ENCODE data around the gene SULT1C3.

The SULT1C3 gene

GRCh38 chr2:108229875-108230274 lies 9.9 kb upstream of the SULT1C3 start:
- Histone ChIP-seq H3K79me2 (ENCODE audit: insufficient read depth, low read length) (no peaks in the 10 kb centered on the region), H3F3A (ENCODE audit: insufficient read depth, low read length) (no peaks in the 10 kb centered on the region), H3K9me3 (ENCODE audit: low read length) (no peaks in the 10 kb centered on the region), H3K9me2 (ENCODE audit: low read depth, low read length) (no peaks in the 10 kb centered on the region), H3K4me2 (ENCODE audit: low read length) (no peak overlapping the region), H3K4me3 (ENCODE audit: low read depth, low read length, poor library complexity, severe bottlenecking) (no peak overlapping the region), H4K20me1 (ENCODE audit: insufficient read depth, low read length) (no peaks in the 10 kb centered on the region), H3K27me3 (ENCODE audit: insufficient read depth, low read length) (no peaks in the 10 kb centered on the region), H2AFZ (ENCODE audit: low read length) (no peak overlapping the region), H3K27ac (ENCODE audit: low read depth, low read length, poor library complexity, severe bottlenecking) (no peak overlapping the region), H3K9ac (ENCODE audit: low read length) (no peak overlapping the region), H3K36me3 (ENCODE audit: insufficient read depth, low read length) (no peaks in the 10 kb centered on the region), H3K4me1 (ENCODE audit: insufficient read depth, low read length, severe bottlenecking) (no peaks in the 10 kb centered on the region)
- TF ChIP-seq CTCF (IDR thresholded peaks at IDR 0.05; ENCODE audit: low read length) = no peak
- TF ChIP-seq EZH2 (IDR thresholded peaks at IDR 0.05; ENCODE audit: borderline replicate concordance, low read length) = no peak

GRCh38 chr2:108235577-108235976 lies 4.2 kb upstream of the SULT1C3 start:
- H3K36me3 ChIP-seq (ENCODE audit: insufficient read depth, low read length) = no peaks in the 10 kb centered on the region

GRCh38 chr2:108236676-108237335 lies 3.0 kb upstream of the SULT1C3 start:
- Histone ChIP-seq H3F3A (ENCODE audit: insufficient read depth, low read length) (no peaks in the 10 kb centered on the region), H3K36me3 (ENCODE audit: insufficient read depth, low read length) (no peaks in the 10 kb centered on the region), H3K27me3 (ENCODE audit: insufficient read depth, low read length) (no peaks in the 10 kb centered on the region), H3K4me1 (ENCODE audit: insufficient read depth, low read length, severe bottlenecking) (no peaks in the 10 kb centered on the region), H3K4me3 (ENCODE audit: low read depth, low read length, poor library complexity, severe bottlenecking) (no peak overlapping the region), H3K4me2 (ENCODE audit: low read length) (no peak overlapping the region), H3K9me2 (ENCODE audit: low read depth, low read length) (no peaks in the 10 kb centered on the region), H3K79me2 (ENCODE audit: insufficient read depth, low read length) (no peaks in the 10 kb centered on the region), H4K20me1 (ENCODE audit: insufficient read depth, low read length) (no peaks in the 10 kb centered on the region), H3K27ac (ENCODE audit: low read depth, low read length, poor library complexity, severe bottlenecking) (no peak overlapping the region), H2AFZ (ENCODE audit: low read length) (no peak overlapping the region), H3K9me3 (ENCODE audit: low read length) (no peaks in the 10 kb centered on the region), H3K9ac (ENCODE audit: low read length) (no peak overlapping the region)
- no peak for TF ChIP-seq CTCF (IDR thresholded peaks at IDR 0.05; ENCODE audit: low read length)
- no peak for TF ChIP-seq EZH2 (IDR thresholded peaks at IDR 0.05; ENCODE audit: borderline replicate concordance, low read length)

More at GRCh38 chr2:108235577-108235976, 4.2 kb upstream of the SULT1C3 start:
- no peaks in the 10 kb centered on the region for H3K4me1 ChIP-seq (ENCODE audit: insufficient read depth, low read length, severe bottlenecking)
- H3K79me2 ChIP-seq (ENCODE audit: insufficient read depth, low read length) = no peaks in the 10 kb centered on the region
- no peaks in the 10 kb centered on the region for H3K9me2 ChIP-seq (ENCODE audit: low read depth, low read length)
- no peaks in the 10 kb centered on the region for H3K27me3 ChIP-seq (ENCODE audit: insufficient read depth, low read length)
- H3K9me3 ChIP-seq (ENCODE audit: low read length) = no peaks in the 10 kb centered on the region
- no peak overlapping the region for H3K4me2 ChIP-seq (ENCODE audit: low read length)
- H3K4me3 ChIP-seq (ENCODE audit: low read depth, low read length, poor library complexity, severe bottlenecking) = no peak overlapping the region
- H3K9ac ChIP-seq (ENCODE audit: low read length) = no peak overlapping the region
- no peaks in the 10 kb centered on the region for H4K20me1 ChIP-seq (ENCODE audit: insufficient read depth, low read length)
- no peaks in the 10 kb centered on the region for H3F3A ChIP-seq (ENCODE audit: insufficient read depth, low read length)
- H2AFZ ChIP-seq (ENCODE audit: low read length) = no peak overlapping the region
- no peak for TF ChIP-seq EZH2 (IDR thresholded peaks at IDR 0.05; ENCODE audit: borderline replicate concordance, low read length)
- TF ChIP-seq CTCF (IDR thresholded peaks at IDR 0.05; ENCODE audit: low read length) = no peak
- H3K27ac ChIP-seq (ENCODE audit: low read depth, low read length, poor library complexity, severe bottlenecking) = no peak overlapping the region
